GM12801 (cell line): ENCODE results near the gene RAB3C.

ENCODE experiments used
- CTCF ChIP-seq: IDR thresholded peaks from one replicate; pipeline ENCODE4 v1.5.1; 2011; ENCODE audit warnings: control low read depth; ENCODE audit not compliant: insufficient read length; ENCODE audit errors: extremely low read depth

Gene RAB3C

DNA sequence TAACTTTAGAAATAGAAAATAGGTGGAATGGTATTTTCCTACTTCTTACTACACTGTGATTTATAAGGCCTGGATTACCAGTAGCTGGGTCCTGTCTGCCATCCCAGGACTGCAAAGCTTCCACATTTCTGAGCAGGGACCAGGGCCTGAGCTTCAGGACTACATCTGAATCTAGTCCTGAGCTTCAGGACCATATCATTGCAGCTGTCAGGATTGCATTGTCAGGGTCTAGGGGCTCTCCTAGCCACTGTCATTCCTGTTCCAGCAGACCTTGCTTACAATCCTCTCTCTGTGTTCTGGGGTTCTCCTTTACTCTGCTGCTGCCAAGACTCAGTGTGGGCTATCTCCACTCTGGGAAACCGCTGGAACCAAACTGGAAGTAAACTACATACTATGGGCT lies 16.3 kb downstream of the RAB3C start:
- no peak for TF ChIP-seq CTCF

- TF ChIP-seq CTCF: no peak
These were observed 23.2 kb downstream of the RAB3C start for GRCh38 chr5:58606064-58606463.

- no peak for TF ChIP-seq CTCF
These were observed 33.1 kb downstream of the RAB3C start for GRCh38 chr5:58615972-58616371.

DNA sequence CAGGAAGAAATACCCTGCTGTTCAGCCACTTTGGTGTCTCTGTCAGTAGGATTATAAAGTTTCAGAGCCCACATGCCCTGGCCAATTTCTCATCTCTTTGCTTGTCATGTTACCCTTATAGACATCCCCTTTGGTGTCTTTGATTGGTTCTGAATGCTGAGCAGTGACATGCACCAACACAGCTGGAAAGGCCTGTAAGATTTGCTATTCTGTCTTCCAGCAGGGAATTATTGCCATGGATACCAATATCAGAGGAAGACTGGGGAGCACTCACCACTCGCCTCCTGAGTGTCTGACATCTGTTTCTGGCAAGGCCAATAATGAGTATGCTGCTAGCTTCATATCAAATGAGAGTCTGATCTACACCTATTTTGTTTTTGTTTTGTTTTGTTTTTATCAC lies 34.4 kb downstream of the RAB3C start:
- no peak for TF ChIP-seq CTCF

DNA sequence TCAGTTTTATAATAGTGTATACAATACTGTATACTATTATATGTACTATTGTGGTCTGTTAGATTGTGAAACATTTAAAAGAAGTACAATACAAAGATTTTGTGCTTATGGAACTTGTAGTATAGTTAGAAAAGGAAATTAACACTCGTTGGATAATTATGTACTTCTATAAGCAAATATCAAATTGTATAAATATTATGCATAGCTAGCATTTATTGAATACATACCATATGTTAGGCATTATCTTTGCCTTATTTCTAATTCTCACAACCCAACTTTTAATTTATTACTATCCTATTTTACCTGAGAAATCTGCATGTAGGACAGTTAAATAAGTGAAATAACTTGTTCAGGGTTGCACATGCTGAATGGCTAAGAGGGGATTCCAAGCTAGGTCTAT lies 37.5 kb downstream of the RAB3C start:
- TF ChIP-seq CTCF: no peak

DNA sequence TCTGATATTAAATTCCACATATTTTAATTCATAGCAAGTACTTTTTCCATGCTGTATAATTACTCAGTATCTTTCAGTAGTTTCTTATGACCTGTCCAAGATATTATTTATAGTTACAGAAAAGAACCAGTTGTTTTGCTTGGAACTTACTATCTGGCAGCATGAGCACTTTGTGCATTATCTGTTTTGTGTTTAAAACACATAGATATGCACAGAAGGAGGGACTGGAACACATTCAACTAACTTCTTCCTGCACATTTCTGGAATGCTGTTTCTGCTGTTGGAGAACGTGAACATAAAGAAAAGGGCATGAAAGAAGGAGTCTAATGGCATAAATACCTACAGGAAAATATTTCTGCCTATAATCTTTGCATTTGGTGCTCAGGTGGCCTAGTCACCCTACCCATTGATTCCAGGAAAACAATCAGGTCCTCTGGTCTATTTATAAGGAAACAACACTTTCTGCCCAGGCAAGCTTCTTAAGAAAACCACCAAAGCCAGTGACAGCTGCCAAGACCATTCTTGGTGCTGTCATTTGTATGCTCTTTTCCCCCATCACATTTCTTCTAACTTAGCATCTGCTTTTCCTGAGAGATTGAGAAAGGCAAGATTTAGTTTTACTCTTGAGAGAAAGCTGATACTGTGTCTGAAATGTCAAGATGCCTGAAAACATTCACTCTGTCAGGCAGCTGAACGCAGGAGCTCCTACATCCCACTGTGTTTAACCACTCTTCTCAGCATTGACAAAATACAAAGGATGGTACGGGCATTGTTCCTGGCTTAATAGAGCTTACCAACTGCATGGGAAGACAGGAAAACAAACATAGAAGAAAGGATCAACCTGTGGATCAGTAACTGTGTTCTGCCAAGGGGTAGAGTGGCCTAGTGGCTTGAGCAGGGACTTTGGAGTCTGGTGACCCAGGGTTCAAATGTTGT lies 40.3 kb downstream of the RAB3C start:
- no peak for TF ChIP-seq CTCF

DNA sequence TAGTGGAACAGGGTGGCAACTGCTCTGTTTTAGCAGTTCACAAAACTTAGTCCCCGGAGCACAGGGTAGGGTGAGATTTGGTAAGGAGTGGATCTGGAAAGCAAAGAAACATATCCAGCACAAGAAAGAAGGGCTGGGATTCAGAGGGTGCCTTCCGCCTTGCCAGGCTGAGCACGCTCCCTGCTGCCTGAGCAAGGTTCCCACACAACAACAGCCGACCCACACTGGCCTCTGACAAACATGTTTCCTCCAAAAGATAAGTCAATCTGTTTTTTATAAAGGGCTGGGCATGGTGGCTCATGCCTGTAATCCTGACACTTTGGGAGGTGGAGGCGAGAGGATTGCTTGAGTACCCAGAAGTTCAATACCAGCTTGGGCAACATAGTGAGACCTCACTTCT lies 45.8 kb downstream of the RAB3C start:
- TF ChIP-seq CTCF: no peak
